ENCODE data around the gene PDE2A.
A peak's percentile ranks its signal among the peaks of the same experiment; 100 is the strongest.

The PDE2A gene

GRCh38 chr11:72546866-72547265, 127.4 kb downstream of the PDE2A start:
- DNase-seq (ENCODE audit: low read depth, low spot score): no peak
- Histone ChIP-seq H3K36me3 (ENCODE audit: insufficient read depth, low read length) (no peaks in the 10 kb centered on the region), H3K27ac (no peak overlapping the region), H3K9ac (ENCODE audit: insufficient read length) (no peak overlapping the region), H3K9me3 (ENCODE audit: low read depth, low read length) (no peaks in the 10 kb centered on the region), H3K4me3 (no peak overlapping the region)
- TF ChIP-seq FOXP2 (optimal IDR thresholded peaks at IDR 0.05; ENCODE audit: control extremely low read depth, extremely low read length, insufficient read depth): no peak
- no peak for TF ChIP-seq POLR2AphosphoS5 (IDR thresholded peaks at IDR 0.05; ENCODE audit: borderline replicate concordance, low read depth, low read length)
- TF ChIP-seq EZH2 (IDR thresholded peaks at IDR 0.05): no peak

GRCh38 chr11:72544589-72544988, 129.6 kb downstream of the PDE2A start:
- Histone ChIP-seq H3K27ac (no peak overlapping the region), H3K36me3 (ENCODE audit: insufficient read depth, low read length) (no peaks in the 10 kb centered on the region), H3K9ac (ENCODE audit: insufficient read length) (no peak overlapping the region), H3K9me3 (ENCODE audit: low read depth, low read length) (no peaks in the 10 kb centered on the region), H3K4me3 (no peak overlapping the region)
- no peak for DNase-seq (ENCODE audit: low read depth, low spot score)
- TF ChIP-seq EZH2 (IDR thresholded peaks at IDR 0.05) (no peak), POLR2AphosphoS5 (IDR thresholded peaks at IDR 0.05; ENCODE audit: borderline replicate concordance, low read depth, low read length) (no peak), FOXP2 (optimal IDR thresholded peaks at IDR 0.05; ENCODE audit: control extremely low read depth, extremely low read length, insufficient read depth) (no peak)

GRCh38 chr11:72543849-72544542, 130.2 kb downstream of the PDE2A start:
- Histone ChIP-seq H3K4me3 (no peak overlapping the region), H3K36me3 (ENCODE audit: insufficient read depth, low read length) (no peaks in the 10 kb centered on the region), H3K9ac (ENCODE audit: insufficient read length) (no peak overlapping the region), H3K9me3 (ENCODE audit: low read depth, low read length) (no peaks in the 10 kb centered on the region), H3K27ac (no peak overlapping the region)
- no peak for DNase-seq (ENCODE audit: low read depth, low spot score)
- TF ChIP-seq FOXP2 (optimal IDR thresholded peaks at IDR 0.05; ENCODE audit: control extremely low read depth, extremely low read length, insufficient read depth): no peak
- TF ChIP-seq EZH2 (IDR thresholded peaks at IDR 0.05): no peak
- TF ChIP-seq POLR2AphosphoS5 (IDR thresholded peaks at IDR 0.05; ENCODE audit: borderline replicate concordance, low read depth, low read length): no peak

GRCh38 chr11:72541257-72541974, 132.8 kb downstream of the PDE2A start:
- Histone ChIP-seq H3K36me3 (ENCODE audit: insufficient read depth, low read length) (no peaks in the 10 kb centered on the region), H3K27ac (no peak overlapping the region), H3K9me3 (ENCODE audit: low read depth, low read length) (no peaks in the 10 kb centered on the region), H3K9ac (ENCODE audit: insufficient read length) (no peak overlapping the region), H3K4me3 (no peak overlapping the region)
- DNase-seq (ENCODE audit: low read depth, low spot score): no peak
- no peak for TF ChIP-seq EZH2 (IDR thresholded peaks at IDR 0.05)
- TF ChIP-seq POLR2AphosphoS5 (IDR thresholded peaks at IDR 0.05; ENCODE audit: borderline replicate concordance, low read depth, low read length): no peak
- no peak for TF ChIP-seq FOXP2 (optimal IDR thresholded peaks at IDR 0.05; ENCODE audit: control extremely low read depth, extremely low read length, insufficient read depth)

GRCh38 chr11:72537051-72537450, 137.2 kb downstream of the PDE2A start:
- Histone ChIP-seq H3K9ac (ENCODE audit: insufficient read length) (no peak overlapping the region), H3K36me3 (ENCODE audit: insufficient read depth, low read length) (no peaks in the 10 kb centered on the region), H3K27ac (peak overlapping the region; percentile 81), H3K9me3 (ENCODE audit: low read depth, low read length) (no peaks in the 10 kb centered on the region), H3K4me3 (peak overlapping the region; percentile 57)
- TF ChIP-seq EZH2 (IDR thresholded peaks at IDR 0.05) (no peak), FOXP2 (optimal IDR thresholded peaks at IDR 0.05; ENCODE audit: control extremely low read depth, extremely low read length, insufficient read depth) (no peak), POLR2AphosphoS5 (IDR thresholded peaks at IDR 0.05; ENCODE audit: borderline replicate concordance, low read depth, low read length) (no peak; the same call in 1 of the 2 replicates)
- peak; percentile 65 for DNase-seq (ENCODE audit: low read depth, low spot score)

- TF ChIP-seq FOXP2 (optimal IDR thresholded peaks at IDR 0.05; ENCODE audit: control extremely low read depth, extremely low read length, insufficient read depth) (no peak), POLR2AphosphoS5 (IDR thresholded peaks at IDR 0.05; ENCODE audit: borderline replicate concordance, low read depth, low read length) (no peak), EZH2 (IDR thresholded peaks at IDR 0.05) (no peak)
- H3K9me3 ChIP-seq (ENCODE audit: low read depth, low read length): no peaks in the 10 kb centered on the region
- peak overlapping the region; percentile 38 for H3K4me3 ChIP-seq
- H3K9ac ChIP-seq (ENCODE audit: insufficient read length): no peak overlapping the region
- no peaks in the 10 kb centered on the region for H3K36me3 ChIP-seq (ENCODE audit: insufficient read depth, low read length)
- no peak for DNase-seq (ENCODE audit: low read depth, low spot score)
- H3K27ac ChIP-seq: peak overlapping the region; percentile 29; the same call in 1 of the 2 replicates
These were observed 139.1 kb downstream of the PDE2A start for GRCh38 chr11:72535194-72535547.

- no peak for DNase-seq (ENCODE audit: low read depth, low spot score)
These were observed 139.6 kb downstream of the PDE2A start for GRCh38 chr11:72534371-72535193.

GRCh38 chr11:72529068-72529467, 145.2 kb downstream of the PDE2A start:
- no peaks in the 10 kb centered on the region for H3K9me3 ChIP-seq (ENCODE audit: low read depth, low read length)
- no peak overlapping the region for H3K4me3 ChIP-seq
- no peaks in the 10 kb centered on the region for H3K36me3 ChIP-seq (ENCODE audit: insufficient read depth, low read length)
- TF ChIP-seq EZH2 (IDR thresholded peaks at IDR 0.05) (no peak), POLR2AphosphoS5 (IDR thresholded peaks at IDR 0.05; ENCODE audit: borderline replicate concordance, low read depth, low read length) (no peak), FOXP2 (optimal IDR thresholded peaks at IDR 0.05; ENCODE audit: control extremely low read depth, extremely low read length, insufficient read depth) (no peak)
- DNase-seq (ENCODE audit: low read depth, low spot score): no peak
- H3K27ac ChIP-seq: no peak overlapping the region
- H3K9ac ChIP-seq (ENCODE audit: insufficient read length): no peak overlapping the region

More at GRCh38 chr11:72534371-72535193, 139.6 kb downstream of the PDE2A start:
- Histone ChIP-seq H3K4me3 (peak overlapping the region; percentile 38), H3K9me3 (ENCODE audit: low read depth, low read length) (no peaks in the 10 kb centered on the region), H3K36me3 (ENCODE audit: insufficient read depth, low read length) (no peaks in the 10 kb centered on the region), H3K9ac (ENCODE audit: insufficient read length) (no peak overlapping the region), H3K27ac (peak overlapping the region; percentile 29; the same call in 1 of the 2 replicates)
- TF ChIP-seq POLR2AphosphoS5 (IDR thresholded peaks at IDR 0.05; ENCODE audit: borderline replicate concordance, low read depth, low read length) (no peak), FOXP2 (optimal IDR thresholded peaks at IDR 0.05; ENCODE audit: control extremely low read depth, extremely low read length, insufficient read depth) (no peak), EZH2 (IDR thresholded peaks at IDR 0.05) (no peak)
